ENCODE results near the gene PNLIPRP3.
"Not testable (repeated sequence)": the region's sequence is repeated elsewhere in the genome, so short reads cannot be mapped to it uniquely, and the experiment has no call there.

PNLIPRP3 gene

DNA sequence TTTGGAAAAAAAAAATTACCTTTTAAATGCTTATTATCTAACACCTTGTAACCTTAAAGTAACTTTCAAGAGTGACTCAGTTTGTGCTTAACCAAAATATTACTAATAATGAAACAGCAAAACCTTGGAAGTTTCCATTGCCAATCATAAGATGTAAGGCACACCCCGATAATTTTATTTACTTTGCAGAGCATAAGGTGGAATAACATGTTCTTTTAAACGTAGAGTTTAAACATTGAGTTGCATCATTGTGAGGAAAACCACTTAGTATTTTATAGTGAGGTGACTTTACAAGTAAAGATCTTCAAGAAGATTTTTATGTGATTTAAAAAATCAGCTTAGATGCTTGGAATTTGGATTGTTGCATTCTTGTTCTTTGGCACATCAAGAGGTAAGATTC, at the start of gene PNLIPRP3:
PNLIPRP3 (plus strand) TSS at position 177 of the 400 bp plus-strand sequence; CDS start at position 343, 166 bp downstream.
- H3K9me3 Mint-ChIP-seq = no peaks in the 10 kb centered on the region
- no peaks in the 10 kb centered on the region for H3K27me3 Mint-ChIP-seq
- no peak within 1 kb of the TSS for H3K4me3 Mint-ChIP-seq
- H3K4me1 Mint-ChIP-seq = no peaks in the 10 kb centered on the region
- H3K36me3 Mint-ChIP-seq = no peaks in the 10 kb centered on the region
- ATAC-seq = no peak
- H3K27ac Mint-ChIP-seq = no peak within 1 kb of the TSS

- Mint-ChIP-seq H3K27me3 (no peaks in the 10 kb centered on the region), H3K4me3 (no peak overlapping the region), H3K4me1 (no peaks in the 10 kb centered on the region), H3K27ac (no peak overlapping the region), H3K9me3 (no peaks in the 10 kb centered on the region), H3K36me3 (no peaks in the 10 kb centered on the region)
- no peak for ATAC-seq
Measured at GRCh38 chr10:116382290-116382689, 45.4 kb upstream of the PNLIPRP3 start.

DNA sequence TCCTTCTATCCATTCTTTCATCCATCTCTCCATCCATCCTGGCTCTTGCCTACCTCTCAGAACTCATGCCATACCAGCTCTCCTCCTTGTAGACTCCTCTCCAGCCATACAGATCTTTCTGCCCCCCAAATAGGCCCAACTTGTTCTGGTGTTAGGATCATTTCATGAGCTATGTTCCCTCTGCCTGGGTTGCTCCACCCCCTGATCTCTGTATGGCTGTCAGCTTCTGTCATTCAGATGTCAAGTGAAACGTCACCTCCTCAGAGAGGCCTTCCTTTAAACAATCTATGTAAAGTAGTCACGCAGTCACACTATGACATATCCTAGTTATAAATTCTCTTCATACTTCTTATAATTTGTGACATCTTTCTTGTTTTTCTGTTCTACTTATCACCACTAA, 42.3 kb upstream of the PNLIPRP3 start:
- H3K27me3 Mint-ChIP-seq = peaks cover 7% of the 10 kb centered on the region
- H3K4me3 Mint-ChIP-seq = no peak overlapping the region
- no peaks in the 10 kb centered on the region for H3K9me3 Mint-ChIP-seq
- no peaks in the 10 kb centered on the region for H3K36me3 Mint-ChIP-seq
- H3K4me1 Mint-ChIP-seq = no peaks in the 10 kb centered on the region
- ATAC-seq = no peak
- no peak overlapping the region for H3K27ac Mint-ChIP-seq

DNA sequence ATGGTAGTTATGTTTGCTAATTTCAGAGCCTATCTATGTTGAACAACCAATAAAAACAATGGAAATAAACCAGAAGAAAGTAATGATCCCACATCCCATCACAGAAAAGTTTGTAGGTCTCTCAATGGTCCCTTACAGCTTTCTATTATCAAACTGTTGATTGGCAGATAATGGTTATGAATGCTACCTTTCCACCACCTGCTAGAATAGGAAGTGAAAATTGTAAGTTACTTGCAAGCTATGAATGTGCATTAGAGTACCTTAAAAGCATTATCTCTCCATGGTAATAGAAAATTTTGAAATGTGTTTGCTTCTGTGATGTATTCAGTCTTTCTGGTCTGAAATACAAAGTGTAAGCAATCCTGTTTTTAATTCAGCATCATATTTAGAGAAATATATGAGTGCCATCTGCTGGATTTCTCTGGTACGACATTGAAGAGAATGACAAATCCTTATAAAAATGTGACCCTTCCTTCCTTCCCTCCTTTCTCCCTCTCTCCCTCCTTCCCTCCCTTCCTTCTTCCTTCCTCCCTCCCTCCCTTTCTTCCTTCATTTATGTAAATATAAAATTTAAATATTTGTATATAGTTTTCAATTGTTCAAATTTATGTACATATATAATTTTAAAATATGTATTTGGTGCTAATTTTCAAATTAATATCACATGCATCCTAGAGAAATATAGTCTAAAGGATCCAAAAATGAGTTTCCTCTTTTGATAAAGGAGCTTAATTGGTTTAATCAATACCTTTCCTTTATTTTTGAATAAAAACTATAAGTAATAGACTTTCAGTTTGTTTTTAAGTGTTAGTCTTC, 41.4 kb upstream of the PNLIPRP3 start:
- peaks cover 14% of the 10 kb centered on the region for H3K27me3 Mint-ChIP-seq
- no peak overlapping the region for H3K4me3 Mint-ChIP-seq
- no peak for ATAC-seq
- no peak overlapping the region for H3K27ac Mint-ChIP-seq
- H3K4me1 Mint-ChIP-seq = no peaks in the 10 kb centered on the region
- H3K9me3 Mint-ChIP-seq = no peaks in the 10 kb centered on the region
- no peaks in the 10 kb centered on the region for H3K36me3 Mint-ChIP-seq

GRCh38 chr10:116393246-116393831, 34.3 kb upstream of the PNLIPRP3 start:
- H3K27ac Mint-ChIP-seq, H3K36me3 Mint-ChIP-seq, H3K4me3 Mint-ChIP-seq, H3K4me1 Mint-ChIP-seq, ATAC-seq, H3K9me3 Mint-ChIP-seq: not testable (repeated sequence)
- peaks cover 14% of the 10 kb centered on the region for H3K27me3 Mint-ChIP-seq

GRCh38 chr10:116395223-116395985, 32.2 kb upstream of the PNLIPRP3 start:
- no peak overlapping the region for H3K27ac Mint-ChIP-seq
- H3K4me1 Mint-ChIP-seq = no peaks in the 10 kb centered on the region
- peaks cover 6% of the 10 kb centered on the region for H3K27me3 Mint-ChIP-seq
- ATAC-seq = no peak
- no peaks in the 10 kb centered on the region for H3K36me3 Mint-ChIP-seq
- no peak overlapping the region for H3K4me3 Mint-ChIP-seq
- H3K9me3 Mint-ChIP-seq = peaks cover 4% of the 10 kb centered on the region

GRCh38 chr10:116398224-116398623, 29.4 kb upstream of the PNLIPRP3 start:
- Mint-ChIP-seq H3K4me3 (no peak overlapping the region), H3K36me3 (no peaks in the 10 kb centered on the region), H3K9me3 (peaks cover 4% of the 10 kb centered on the region), H3K4me1 (no peaks in the 10 kb centered on the region), H3K27ac (no peak overlapping the region), H3K27me3 (no peaks in the 10 kb centered on the region)
- no peak for ATAC-seq

DNA sequence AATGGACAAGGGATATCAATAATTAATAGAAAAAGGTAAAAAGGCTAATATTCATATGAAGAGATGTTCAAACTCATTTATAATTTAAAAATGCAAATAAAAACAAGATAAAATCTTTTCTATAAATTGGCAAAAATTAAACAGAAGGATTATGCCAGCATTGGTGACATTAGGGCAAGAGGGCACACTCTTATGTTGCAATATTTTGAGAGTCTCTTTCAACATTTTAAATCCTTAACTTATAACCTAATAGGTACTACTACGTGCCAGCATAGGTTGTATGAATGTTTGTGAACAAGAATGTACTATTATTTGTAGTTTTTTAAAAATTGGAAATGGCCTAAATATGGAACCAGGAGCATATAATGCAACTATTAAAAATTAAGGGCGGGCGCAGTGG, 24.8 kb upstream of the PNLIPRP3 start:
- no peak overlapping the region for H3K27ac Mint-ChIP-seq
- H3K4me3 Mint-ChIP-seq = no peak overlapping the region
- H3K36me3 Mint-ChIP-seq = no peaks in the 10 kb centered on the region
- H3K27me3 Mint-ChIP-seq = no peaks in the 10 kb centered on the region
- no peaks in the 10 kb centered on the region for H3K4me1 Mint-ChIP-seq
- peaks cover 3% of the 10 kb centered on the region for H3K9me3 Mint-ChIP-seq
- no peak for ATAC-seq

- Mint-ChIP-seq H3K36me3 (no peaks in the 10 kb centered on the region), H3K27me3 (no peaks in the 10 kb centered on the region)
- no peak for ATAC-seq
Measured at GRCh38 chr10:116403740-116404250, 23.9 kb upstream of the PNLIPRP3 start.

DNA sequence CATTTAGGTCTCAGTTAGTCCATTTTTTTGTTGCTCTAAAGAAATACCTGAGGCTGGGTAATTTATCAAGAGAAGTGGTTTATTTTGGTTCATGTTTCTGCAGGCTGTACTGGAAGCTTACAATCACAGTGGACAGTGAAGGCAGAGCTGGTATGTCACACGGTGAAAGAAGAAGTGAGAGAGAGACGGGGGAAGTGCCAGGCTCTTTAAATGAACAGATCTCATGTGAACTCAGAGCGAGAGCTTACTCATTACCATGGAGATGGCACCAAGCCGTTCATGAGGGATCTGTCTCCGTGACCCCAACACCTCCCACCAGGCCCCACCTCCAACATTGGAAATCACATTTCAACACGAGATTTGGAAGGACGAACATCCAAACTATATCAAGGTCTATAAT, 18.9 kb upstream of the PNLIPRP3 start:
- ATAC-seq = peak; percentile 64
- H3K4me3 Mint-ChIP-seq = no peak overlapping the region
- no peak overlapping the region for H3K27ac Mint-ChIP-seq
- H3K36me3 Mint-ChIP-seq = no peaks in the 10 kb centered on the region
- H3K27me3 Mint-ChIP-seq = no peaks in the 10 kb centered on the region
- peaks cover 3% of the 10 kb centered on the region for H3K9me3 Mint-ChIP-seq
- H3K4me1 Mint-ChIP-seq = peaks cover 6% of the 10 kb centered on the region

More at GRCh38 chr10:116403740-116404250, 23.9 kb upstream of the PNLIPRP3 start:
- peaks cover 3% of the 10 kb centered on the region for H3K9me3 Mint-ChIP-seq
- H3K4me3 Mint-ChIP-seq = no peak overlapping the region
- H3K4me1 Mint-ChIP-seq = peaks cover 5% of the 10 kb centered on the region
- no peak overlapping the region for H3K27ac Mint-ChIP-seq

GRCh38 chr10:116410351-116410750, 17.3 kb upstream of the PNLIPRP3 start:
- no peaks in the 10 kb centered on the region for H3K27me3 Mint-ChIP-seq
- H3K4me1 Mint-ChIP-seq = peaks cover 6% of the 10 kb centered on the region
- no peak for ATAC-seq
- no peaks in the 10 kb centered on the region for H3K36me3 Mint-ChIP-seq
- H3K27ac Mint-ChIP-seq = no peak overlapping the region
- peaks cover 3% of the 10 kb centered on the region for H3K9me3 Mint-ChIP-seq
- no peak overlapping the region for H3K4me3 Mint-ChIP-seq

DNA sequence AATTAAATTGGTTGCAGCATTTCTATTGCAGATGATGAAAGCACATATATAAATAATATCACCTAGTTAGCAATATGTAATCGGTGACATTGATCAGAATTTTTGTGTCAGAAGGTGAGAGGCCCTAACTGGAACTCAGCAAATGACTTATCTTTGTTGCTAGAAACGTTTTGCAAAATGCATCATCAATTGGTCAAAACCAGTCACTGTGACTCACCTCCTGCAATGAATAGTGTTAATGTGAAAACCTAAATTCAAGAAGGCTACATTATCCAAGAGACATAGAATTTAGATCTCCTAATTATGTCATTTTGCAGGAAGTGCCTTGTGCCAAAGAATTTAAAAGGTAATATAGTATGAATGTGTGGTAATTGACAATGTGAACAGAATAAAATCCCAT, 9.8 kb upstream of the PNLIPRP3 start:
- Mint-ChIP-seq H3K36me3 (no peaks in the 10 kb centered on the region), H3K27ac (no peak overlapping the region), H3K4me3 (no peak overlapping the region), H3K4me1 (no peaks in the 10 kb centered on the region), H3K9me3 (no peaks in the 10 kb centered on the region), H3K27me3 (no peaks in the 10 kb centered on the region)
- no peak for ATAC-seq

GRCh38 chr10:116418389-116418788, 9.3 kb upstream of the PNLIPRP3 start:
- Mint-ChIP-seq H3K4me3 (no peak overlapping the region), H3K36me3 (no peaks in the 10 kb centered on the region), H3K27me3 (no peaks in the 10 kb centered on the region), H3K4me1 (no peaks in the 10 kb centered on the region), H3K9me3 (no peaks in the 10 kb centered on the region), H3K27ac (no peak overlapping the region)
- ATAC-seq = no peak

DNA sequence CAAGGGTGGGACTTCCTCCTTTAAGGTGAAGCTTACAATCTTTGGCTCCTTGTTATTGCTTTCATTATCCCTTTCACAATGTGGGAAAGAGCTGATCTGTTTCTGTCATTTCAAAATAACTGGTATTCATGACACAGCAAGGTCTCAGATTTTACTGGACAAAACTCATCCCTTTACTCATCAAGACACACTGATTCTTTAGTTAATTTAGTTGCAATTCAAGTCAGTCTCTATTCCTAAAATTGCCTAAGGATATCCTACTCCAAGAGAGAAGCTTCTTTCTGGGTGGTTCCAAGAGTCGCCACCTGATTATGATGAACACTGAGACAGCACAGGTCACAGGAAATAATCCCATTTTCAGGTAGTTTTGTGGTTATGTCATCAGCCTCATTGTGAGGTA, 5.8 kb upstream of the PNLIPRP3 start:
- H3K27me3 Mint-ChIP-seq = no peaks in the 10 kb centered on the region
- no peak overlapping the region for H3K4me3 Mint-ChIP-seq
- no peaks in the 10 kb centered on the region for H3K4me1 Mint-ChIP-seq
- H3K27ac Mint-ChIP-seq = no peak overlapping the region
- no peaks in the 10 kb centered on the region for H3K36me3 Mint-ChIP-seq
- no peaks in the 10 kb centered on the region for H3K9me3 Mint-ChIP-seq
- no peak for ATAC-seq

GRCh38 chr10:116429288-116429977, 1.8 kb downstream of the PNLIPRP3 start:
- H3K4me3 Mint-ChIP-seq = no peak overlapping the region
- no peaks in the 10 kb centered on the region for H3K4me1 Mint-ChIP-seq
- no peaks in the 10 kb centered on the region for H3K36me3 Mint-ChIP-seq
- no peaks in the 10 kb centered on the region for H3K27me3 Mint-ChIP-seq
- ATAC-seq = no peak
- no peaks in the 10 kb centered on the region for H3K9me3 Mint-ChIP-seq
- H3K27ac Mint-ChIP-seq = no peak overlapping the region

Measured in stimulated activated memory B cell treated with anti-CD40 and anti-IgM and Interleukin-4, amounts not matched to agents 10 μg/mL and 1 μg/mL and 100 μg/mL, for 72 hours (primary cell).